Spleen (tissue), 7 donors: ENCODE results near the gene NAALADL2.

Experiments used
- CTCF ChIP-seq, 11 experiments: fragments of 200-600 bp in 7 of 11; fragments of 450-650 bp in 4 of 11; sonication (generic) in 4 of 11; IDR thresholded peaks in 8 of 11; conservative IDR thresholded peaks in 3 of 11; 1 replicate in 7 of 11; 2 replicates in 4 of 11; pipeline versions ENCODE4 v1.4.0 to v1.8.0; 2016 to 2021; ENCODE audit warnings: antibody characterized with exemption in 11 of 11, inconsistent platforms in 4 of 11, mild to moderate bottlenecking in 1 of 11
- POLR2A ChIP-seq, 3 donors: fragments of 450-650 bp; IDR thresholded peaks; one replicate each; pipeline ENCODE4 v1.5.1; 2017; ENCODE audit warnings: antibody characterized with exemption in 3 of 3, mild to moderate bottlenecking in 1 of 3
- POLR2AphosphoS5 ChIP-seq, 3 donors: sonication (generic); formaldehyde crosslinking; IDR thresholded peaks; one replicate each; pipeline ENCODE4 v1.5.1; 2017; ENCODE audit warnings: antibody characterized with exemption in 3 of 3
- donor health status: DM: no; HTN: no; CAD: no; lungs with moderate emphysema.
- donor health status: DM: no; HTN: no; CAD: no.
- donor health status: DM: no; HTN: no; CAD: no.

DNA sequence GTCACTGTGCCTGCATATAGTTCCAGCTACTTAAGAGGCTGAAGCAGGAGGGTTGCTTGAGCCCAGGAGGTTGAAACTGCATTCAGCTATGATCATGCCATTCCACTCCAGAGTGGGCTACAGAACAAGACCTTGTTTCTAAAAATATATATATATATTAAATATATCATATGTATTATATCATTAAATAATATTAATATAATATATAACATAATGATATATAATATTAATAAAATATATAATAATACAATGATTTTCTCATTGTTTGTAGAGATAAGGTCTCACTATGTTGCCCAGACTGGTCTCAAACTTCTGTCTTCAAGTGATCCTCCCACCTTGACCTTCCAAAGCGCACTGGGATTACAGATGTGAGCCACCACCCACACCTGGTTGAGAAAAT lies 101.8 kb downstream of the NAALADL2 start:
- TF ChIP-seq CTCF (IDR thresholded peaks at IDR 0.05 in 8 of 11, conservative IDR thresholded peaks at IDR 0.05 in 3 of 11) (no peak), POLR2A (IDR thresholded peaks at IDR 0.05) (no peak), POLR2AphosphoS5 (IDR thresholded peaks at IDR 0.05) (no peak)
